PC-9 (cell line): Measurements from ENCODE around the gene GPR42. TPM values are rescaled to one million over a fixed set of nuclear protein-coding genes. Genes with fewer than 3 reads are reported as not detected.

Experiments
- BruUV-seq: library from RNA; stranded (reverse); fragments of 400-500 nt; replicated peaks from 2 replicates; lab custom pipeline; 2021; lab: Mats Ljungman, UMichigan
- CTCF ChIA-PET: fragments of 300-600 bp; sonication (Branson Sonifier 250); formaldehyde crosslinking; loops from one replicate; lab custom pipeline; 2022; ENCODE audit warnings: antibody characterized with exemption; lab: Charles Lee
- POLR2A ChIA-PET: fragments of 300-600 bp; sonication (Branson Sonifier 250); formaldehyde crosslinking; loops from one replicate; lab custom pipeline; 2022; ENCODE audit warnings: antibody characterized with exemption; ENCODE audit not compliant: unreplicated experiment; lab: Charles Lee
- DNase-seq, 2 experiments: peaks; one replicate each; pipeline versions ENCODE4 v3.0.0 to v3.0.0-alpha.2; 2015 to 2022; ENCODE audit warnings: mixed read lengths in 1 of 2
- H2AFZ ChIP-seq: fragments of 200-600 bp; sonication (generic); 2 replicates; pipeline ENCODE4 v1.8.1; 2017; ENCODE audit warnings: antibody characterized with exemption
- H3F3A ChIP-seq: fragments of 200-600 bp; sonication (generic); 2 replicates; pipeline ENCODE4 v1.8.1; 2017; ENCODE audit warnings: antibody characterized with exemption, mild to moderate bottlenecking, low read depth; ENCODE audit not compliant: insufficient read depth
- H3K27ac ChIP-seq: fragments of 200-600 bp; sonication (generic); 2 replicates; pipeline ENCODE4 v1.6.1; 2016; ENCODE audit warnings: mixed run types
- H3K27me3 ChIP-seq: fragments of 200-600 bp; sonication (generic); 2 replicates; pipeline ENCODE4 v1.6.1; 2016; ENCODE audit warnings: low read depth, mixed run types; ENCODE audit not compliant: insufficient read depth
- H3K36me3 ChIP-seq: fragments of 200-600 bp; sonication (generic); 2 replicates; pipeline ENCODE4 v1.6.1; 2016; ENCODE audit warnings: low read depth, mixed run types
- H3K4me1 ChIP-seq: fragments of 200-600 bp; sonication (generic); replicated peaks from 2 replicates; pipeline ENCODE4 v1.6.1; 2016; ENCODE audit warnings: mixed run types; ENCODE audit not compliant: insufficient read depth
- H3K4me2 ChIP-seq: fragments of 200-600 bp; sonication (generic); 2 replicates; pipeline ENCODE4 v1.6.1; 2017; ENCODE audit warnings: mixed run types
- H3K4me3 ChIP-seq: fragments of 200-600 bp; sonication (generic); 2 replicates; pipeline ENCODE4 v1.6.1; 2016; ENCODE audit warnings: mixed run types
- H3K79me2 ChIP-seq: fragments of 200-600 bp; sonication (generic); 2 replicates; pipeline ENCODE4 v1.6.1; 2017; ENCODE audit warnings: low read depth, mixed run types
- H3K9me2 ChIP-seq: fragments of 200-600 bp; sonication (generic); 2 replicates; pipeline ENCODE4 v1.8.1; 2017; ENCODE audit warnings: mild to moderate bottlenecking; ENCODE audit not compliant: insufficient read depth
- H3K9me3 ChIP-seq: fragments of 200-600 bp; sonication (generic); 2 replicates; pipeline ENCODE4 v1.8.1; 2016; ENCODE audit warnings: low read depth; ENCODE audit not compliant: insufficient read depth
- H4K20me1 ChIP-seq: fragments of 200-600 bp; sonication (generic); 2 replicates; pipeline ENCODE4 v1.8.1; 2017; ENCODE audit not compliant: insufficient read depth
- EZH2 ChIP-seq: fragments of 200-600 bp; sonication (generic); IDR thresholded peaks from 2 replicates; pipeline ENCODE4 v1.8.0; 2017; ENCODE audit warnings: antibody characterized with exemption, low read depth
- intact Hi-C: fragments of 100-400 bp; cut with micrococcal nuclease; formaldehyde crosslinking; loops from one replicate; pipeline ENCODE4 v1.10.0; 2022; ENCODE audit not compliant: unreplicated experiment
- total RNA-seq: library from RNA; stranded (reverse); gene quantifications from 2 replicates; pipeline ENCODE4 v1.2.3, GENCODE V29; 2021
- TF ChIP-seq, protein P1 (sequence below): fragments of 200-600 bp; sonication (generic); conservative IDR thresholded peaks from 2 replicates; pipeline ENCODE4 v1.6.1; 2017; ENCODE audit warnings: mixed run types, antibody characterized with exemption, mild to moderate bottlenecking, moderate library complexity

GPR42 gene
- total RNA-seq, 1 experiment from 2014 or later = not detected

DNA sequence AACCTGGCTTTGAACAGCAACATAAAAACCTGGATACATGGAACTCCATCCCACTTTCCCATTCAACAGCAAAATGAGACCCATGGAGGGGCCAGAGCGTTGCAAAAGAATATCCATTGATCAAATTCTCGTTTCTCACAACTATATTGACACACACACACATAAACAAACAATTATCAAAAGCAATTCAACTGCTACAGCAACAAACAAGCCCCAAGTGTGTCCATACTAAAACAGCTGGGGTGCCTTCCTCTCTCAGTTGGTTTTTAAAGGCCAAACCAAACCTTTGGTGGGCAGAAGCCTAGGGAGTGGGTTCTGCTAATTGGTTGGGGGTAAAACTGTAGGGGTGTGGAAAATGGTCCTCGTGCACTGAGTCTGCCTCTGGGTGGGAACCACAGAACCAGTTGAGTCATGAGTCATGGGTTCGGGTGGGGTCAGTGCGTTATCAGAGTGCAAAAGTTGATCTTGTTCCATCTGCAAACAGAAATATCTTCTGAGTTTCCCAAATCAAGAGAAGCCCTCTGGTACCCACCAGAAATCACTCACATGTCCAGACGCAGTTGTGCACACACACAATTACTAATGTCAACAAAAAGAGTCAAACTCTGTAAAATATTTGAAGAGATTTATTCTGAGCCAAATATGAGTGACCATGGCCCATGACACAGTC is 18.5 kb downstream of the GPR42 start:
- no peak for TF ChIP-seq EZH2
- TF ChIP-seq, protein P1, sequence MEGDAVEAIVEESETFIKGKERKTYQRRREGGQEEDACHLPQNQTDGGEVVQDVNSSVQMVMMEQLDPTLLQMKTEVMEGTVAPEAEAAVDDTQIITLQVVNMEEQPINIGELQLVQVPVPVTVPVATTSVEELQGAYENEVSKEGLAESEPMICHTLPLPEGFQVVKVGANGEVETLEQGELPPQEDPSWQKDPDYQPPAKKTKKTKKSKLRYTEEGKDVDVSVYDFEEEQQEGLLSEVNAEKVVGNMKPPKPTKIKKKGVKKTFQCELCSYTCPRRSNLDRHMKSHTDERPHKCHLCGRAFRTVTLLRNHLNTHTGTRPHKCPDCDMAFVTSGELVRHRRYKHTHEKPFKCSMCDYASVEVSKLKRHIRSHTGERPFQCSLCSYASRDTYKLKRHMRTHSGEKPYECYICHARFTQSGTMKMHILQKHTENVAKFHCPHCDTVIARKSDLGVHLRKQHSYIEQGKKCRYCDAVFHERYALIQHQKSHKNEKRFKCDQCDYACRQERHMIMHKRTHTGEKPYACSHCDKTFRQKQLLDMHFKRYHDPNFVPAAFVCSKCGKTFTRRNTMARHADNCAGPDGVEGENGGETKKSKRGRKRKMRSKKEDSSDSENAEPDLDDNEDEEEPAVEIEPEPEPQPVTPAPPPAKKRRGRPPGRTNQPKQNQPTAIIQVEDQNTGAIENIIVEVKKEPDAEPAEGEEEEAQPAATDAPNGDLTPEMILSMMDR = no peak
- Histone ChIP-seq H3K27ac (no peak overlapping the region), H3K9me2 (no peaks in the 10 kb centered on the region), H3F3A (no peaks in the 10 kb centered on the region), H2AFZ (no peak overlapping the region), H3K4me3 (no peak overlapping the region), H3K27me3 (peaks cover 2% of the 10 kb centered on the region; the same call in 1 of the 2 replicates), H3K9me3 (peaks cover 16% of the 10 kb centered on the region), H4K20me1 (no peaks in the 10 kb centered on the region), H3K79me2 (no peaks in the 10 kb centered on the region), H3K36me3 (no peaks in the 10 kb centered on the region), H3K4me2 (no peak overlapping the region), H3K4me1 (no peaks in the 10 kb centered on the region)
- no TSS peak for BruUV-seq
- CTCF ChIA-PET = no interaction called here
- intact Hi-C loops = no loop called here
- POLR2A ChIA-PET = no interaction called here
- DNase-seq = no peak

DNA sequence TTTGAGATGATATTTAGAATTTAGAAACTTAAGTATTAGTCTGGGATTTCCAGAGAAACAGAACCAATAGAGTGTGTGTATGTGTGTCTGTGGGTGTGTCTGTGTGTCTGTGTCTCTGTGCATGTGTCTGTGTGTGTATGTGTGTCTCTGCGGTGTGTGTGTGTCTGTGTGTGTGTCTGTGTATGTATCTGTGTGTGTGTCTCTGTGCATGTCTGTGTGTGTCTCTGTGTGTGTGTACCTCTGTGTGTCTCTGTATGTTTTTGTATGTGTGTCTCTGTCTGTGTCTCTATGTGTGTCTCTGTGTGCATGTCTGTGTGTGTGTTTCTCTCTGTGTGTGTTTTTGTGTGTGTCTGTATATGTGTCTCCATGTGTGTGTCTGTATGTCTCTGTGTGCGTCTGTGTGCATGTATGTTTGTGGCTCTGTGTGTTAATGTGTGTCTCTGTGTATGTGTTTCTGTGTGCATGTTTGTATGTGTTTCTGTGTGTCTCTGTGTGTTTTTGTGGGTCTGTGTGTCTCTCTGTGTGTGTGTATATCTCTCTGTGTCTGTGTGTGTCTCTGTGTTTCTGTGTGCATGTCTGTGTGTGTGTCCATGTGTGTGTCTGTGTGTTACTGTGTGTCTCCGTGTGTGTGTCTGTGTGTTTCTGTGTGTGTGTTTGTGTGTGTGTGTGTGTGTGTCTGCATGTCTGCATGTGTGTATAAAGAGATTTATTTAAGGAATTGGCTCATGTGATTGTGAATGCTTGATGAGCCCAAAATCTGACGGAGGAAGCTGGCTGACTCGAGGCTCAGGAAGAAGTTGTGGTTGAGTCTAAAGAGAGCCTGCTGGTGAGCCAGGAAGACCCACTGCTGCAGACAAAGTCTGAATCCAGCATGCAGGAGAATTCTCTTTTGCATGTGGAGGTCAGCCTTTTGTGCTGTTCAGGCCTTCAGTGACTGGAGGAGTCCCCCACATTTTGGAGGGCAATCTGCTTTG is 22.2 kb downstream of the GPR42 start:
- TF ChIP-seq EZH2 = no peak
- TF ChIP-seq, protein P1 = no peak
- intact Hi-C loops = no loop called here
- 0 out of 2 replicates have a peak, but pooled peaks cover 8% of the 10 kb centered on the region for H3K9me3 ChIP-seq
- no peak overlapping the region for H3K27ac ChIP-seq
- no TSS peak for BruUV-seq
- DNase-seq = no peak
- no peaks in the 10 kb centered on the region for H3K4me1 ChIP-seq
- H3K9me2 ChIP-seq = no peaks in the 10 kb centered on the region
- H3F3A ChIP-seq = peaks cover 4% of the 10 kb centered on the region; the same call in 1 of the 2 replicates
- H4K20me1 ChIP-seq = no peaks in the 10 kb centered on the region
- ChIA-PET POLR2A (no interaction called here), CTCF (no interaction called here)
- H3K4me2 ChIP-seq = no peak overlapping the region
- H3K36me3 ChIP-seq = no peaks in the 10 kb centered on the region
- H3K79me2 ChIP-seq = no peaks in the 10 kb centered on the region
- no peak overlapping the region for H3K4me3 ChIP-seq
- no peak overlapping the region for H2AFZ ChIP-seq
- H3K27me3 ChIP-seq = peaks cover 14% of the 10 kb centered on the region

DNA sequence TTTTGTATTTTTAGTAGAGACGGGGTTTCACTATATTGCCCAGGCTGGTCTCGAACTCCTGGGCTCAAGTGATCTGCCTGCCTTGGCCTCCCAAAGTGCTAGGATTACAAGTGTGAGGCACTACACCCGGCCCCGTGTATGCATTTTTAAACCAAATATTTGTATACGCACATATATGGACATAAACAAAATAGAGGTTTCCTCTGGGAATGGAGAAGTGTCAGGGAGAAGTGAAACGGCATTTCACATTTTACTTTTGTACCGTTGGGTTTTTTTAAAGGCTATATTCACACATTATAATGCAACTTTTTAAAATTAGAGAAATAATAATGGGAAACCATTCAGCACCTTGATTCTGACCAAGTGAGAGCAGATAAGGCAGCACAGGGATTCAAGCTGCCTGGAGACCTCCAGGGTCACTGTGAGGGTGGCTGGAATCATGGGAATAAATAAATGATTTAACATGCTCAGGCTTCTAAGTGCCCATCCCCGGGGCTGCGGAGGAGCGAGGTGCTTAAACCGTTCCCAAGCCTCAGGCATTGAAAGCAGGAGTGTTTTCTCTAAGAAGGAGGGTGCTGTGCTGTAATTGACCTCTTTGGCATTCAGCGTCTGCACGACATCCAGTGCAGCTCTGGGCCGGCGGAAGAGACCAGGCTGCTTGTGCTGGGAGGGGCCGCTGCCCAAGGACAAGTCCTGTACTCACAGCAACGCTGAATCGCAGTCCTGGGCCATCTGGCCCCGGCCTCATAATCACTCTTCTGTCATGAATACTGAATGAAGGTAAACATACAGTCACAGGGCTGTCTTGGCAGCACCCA is 24.7 kb downstream of the GPR42 start:
- Histone ChIP-seq H3K9me3 (no peaks in the 10 kb centered on the region), H4K20me1 (no peaks in the 10 kb centered on the region), H3K27me3 (peaks cover 34% of the 10 kb centered on the region), H3K36me3 (no peaks in the 10 kb centered on the region), H3K9me2 (no peaks in the 10 kb centered on the region), H2AFZ (no peak overlapping the region), H3F3A (peaks cover 4% of the 10 kb centered on the region; the same call in 1 of the 2 replicates), H3K79me2 (no peaks in the 10 kb centered on the region), H3K27ac (no peak overlapping the region), H3K4me2 (no peak overlapping the region), H3K4me3 (no peak overlapping the region), H3K4me1 (no peaks in the 10 kb centered on the region)
- POLR2A ChIA-PET = no interaction called here
- CTCF ChIA-PET = no interaction called here
- intact Hi-C loops = no loop called here
- TF ChIP-seq EZH2 = no peak
- TF ChIP-seq, protein P1 = no peak
- DNase-seq = no peak
- BruUV-seq = no TSS peak
